ENCODE data around the gene THAP3. TPM values are rescaled to one million over a fixed set of nuclear protein-coding genes. Genes with fewer than 3 reads are reported as not detected.

Gene THAP3
- total and polyA plus RNA-seq, 2 experiments from 2014 or later, result 15.1 to 23.8 TPM

GRCh38 chr1:6666696-6667095 lies 42.0 kb downstream of the THAP3 start (continued):
- TF ChIP-seq POLR2AphosphoS5 (IDR thresholded peaks at IDR 0.05; ENCODE audit: low read depth), result no peak
- TF ChIP-seq ETS1 (IDR thresholded peaks at IDR 0.05), result no peak
- no peak for TF ChIP-seq CTCF (conservative IDR thresholded peaks at IDR 0.05; ENCODE audit: low read depth in 2 of 2)
- TF ChIP-seq JUNB (IDR thresholded peaks at IDR 0.05; ENCODE audit: unreplicated experiment), result no peak
- TF ChIP-seq EZH2phosphoT487 (IDR thresholded peaks at IDR 0.05; ENCODE audit: unreplicated experiment), result no peak
- no peak for TF ChIP-seq STAT1 (IDR thresholded peaks at IDR 0.05; ENCODE audit: unreplicated experiment)
- TF ChIP-seq EZH2 (IDR thresholded peaks at IDR 0.05; ENCODE audit: low read depth, unreplicated experiment), result no peak

- Histone ChIP-seq H4K20me1 (replicated peaks; ENCODE audit: insufficient read depth) (peaks cover 21% of the 10 kb centered on the region), H3K4me3 (no peak overlapping the region), H3K4me2 (no peak overlapping the region), H3K79me2 (replicated peaks; ENCODE audit: insufficient read depth) (peaks cover 22% of the 10 kb centered on the region), H3K9me2 (ENCODE audit: insufficient read depth) (no peaks in the 10 kb centered on the region), H3K36me3 (ENCODE audit: insufficient read depth) (peaks cover 18% of the 10 kb centered on the region), H2AFZ (no peak overlapping the region), H3K27ac (ENCODE audit: low read depth) (no peak overlapping the region), H3K4me1 (ENCODE audit: insufficient read depth) (no peaks in the 10 kb centered on the region), H3K27me3 (ENCODE audit: insufficient read depth) (no peaks in the 10 kb centered on the region), H3F3A (replicated peaks; ENCODE audit: low read depth) (no peaks in the 10 kb centered on the region)
- peaks cover 11% of the 10 kb centered on the region for H3K27me3 Mint-ChIP-seq (ENCODE audit: insufficient read depth, low read depth, poor library complexity)
- ATAC-seq, result no peak
- peaks cover 79% of the 10 kb centered on the region for H3K36me3 Mint-ChIP-seq (ENCODE audit: low read depth)
- no peak for DNase-seq (ENCODE audit: low spot score)
- H3K9me3 Mint-ChIP-seq, result no peaks in the 10 kb centered on the region
- TF ChIP-seq NANOG (IDR thresholded peaks at IDR 0.05; ENCODE audit: borderline replicate concordance) (no peak), ZNF331 (CRISPR knock-in tag; IDR thresholded peaks at IDR 0.05; ENCODE audit: low read depth) (no peak), JUNB (IDR thresholded peaks at IDR 0.05; ENCODE audit: unreplicated experiment) (no peak), ZNF462 (CRISPR knock-in tag; IDR thresholded peaks at IDR 0.05) (no peak), STAT1 (IDR thresholded peaks at IDR 0.05; ENCODE audit: unreplicated experiment) (no peak), CREB1 (CRISPR knock-in tag; IDR thresholded peaks at IDR 0.05; ENCODE audit: low read depth) (no peak), ETS1 (IDR thresholded peaks at IDR 0.05) (no peak)
- no peak overlapping the region for H3K27ac Mint-ChIP-seq
- no peaks in the 10 kb centered on the region for H3K4me1 Mint-ChIP-seq
- H3K4me3 Mint-ChIP-seq, result no peak overlapping the region
Measured at GRCh38 chr1:6667139-6667538, 42.5 kb downstream of the THAP3 start.

All from GM23338 (cell line).